ENCODE data around the gene ADARB1. TPM values are rescaled to one million over a fixed set of nuclear protein-coding genes. Genes with fewer than 3 reads are reported as not detected.

The ADARB1 gene
- total and polyA plus RNA-seq, 9 of the 15 experiments (the other 6 are each of a cell fraction or from before 2014, with no cell fraction given) = 6.7 to 16.0 (median 8.3) TPM

DNA sequence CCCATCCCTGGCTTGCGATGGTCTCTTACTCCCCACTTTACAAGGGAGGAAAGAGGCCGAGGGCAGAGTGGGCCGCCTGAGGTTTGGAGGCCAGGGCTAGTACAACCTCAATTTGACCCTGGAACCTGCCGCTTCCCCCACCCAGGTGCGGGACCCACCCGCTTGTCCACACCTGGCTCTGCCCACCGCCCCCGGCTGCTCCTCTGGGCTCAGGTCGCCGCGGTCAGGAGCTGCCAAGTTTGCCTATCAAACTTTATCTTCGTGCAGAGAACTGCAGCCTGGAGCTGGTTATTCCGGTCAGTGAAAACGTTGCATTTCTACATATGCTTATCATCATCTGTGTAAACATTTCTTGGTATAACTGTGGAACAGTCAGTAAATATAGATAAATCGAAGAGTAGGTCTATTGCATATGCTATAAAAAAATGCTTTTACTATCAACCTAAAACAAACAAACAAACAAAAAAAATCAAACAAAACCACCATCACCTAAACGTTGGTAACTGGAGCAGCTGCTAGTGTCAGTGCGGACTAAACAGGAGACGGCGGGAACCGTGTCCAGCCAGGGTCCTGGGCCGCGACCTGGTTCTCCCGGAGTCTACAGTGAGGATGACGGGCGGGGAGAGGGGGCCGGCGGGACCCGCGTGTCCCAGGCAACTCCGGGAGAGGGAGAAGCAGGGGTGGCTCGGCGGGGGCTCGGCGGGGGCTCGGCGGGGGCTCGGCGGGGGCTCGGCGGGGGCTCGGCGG, 906 bp upstream of the ADARB1 start (continued):
- TF ChIP-seq, protein P1, sequence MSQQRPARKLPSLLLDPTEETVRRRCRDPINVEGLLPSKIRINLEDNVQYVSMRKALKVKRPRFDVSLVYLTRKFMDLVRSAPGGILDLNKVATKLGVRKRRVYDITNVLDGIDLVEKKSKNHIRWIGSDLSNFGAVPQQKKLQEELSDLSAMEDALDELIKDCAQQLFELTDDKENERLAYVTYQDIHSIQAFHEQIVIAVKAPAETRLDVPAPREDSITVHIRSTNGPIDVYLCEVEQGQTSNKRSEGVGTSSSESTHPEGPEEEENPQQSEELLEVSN (IDR thresholded peaks at IDR 0.05; ENCODE audit: borderline replicate concordance in 1 of 2, extremely low read depth in 1 of 2, insufficient read depth in 1 of 2, insufficient read length in 1 of 2, low read depth in 1 of 2, low read length in 1 of 2, poor library complexity in 1 of 2, severe bottlenecking in 1 of 2) = peak in 1 of 2 experiments; percentile 32
- TF ChIP-seq ASH1L (IDR thresholded peaks at IDR 0.05; ENCODE audit: borderline replicate concordance, low read depth, partially characterized antibody) = peak; percentile 54
- TF ChIP-seq SMARCE1 (IDR thresholded peaks at IDR 0.05) = peak; percentile 82
- TF ChIP-seq FOXA3 (CRISPR knock-in tag; conservative IDR thresholded peaks at IDR 0.05 in 1 of 2, IDR thresholded peaks at IDR 0.05 in 1 of 2) = peak; percentile 81 to 87; a peak in 3 of 4 replicates
- TF ChIP-seq RNF2 (IDR thresholded peaks at IDR 0.05) = peak; percentile 97
- TF ChIP-seq, protein P2, sequence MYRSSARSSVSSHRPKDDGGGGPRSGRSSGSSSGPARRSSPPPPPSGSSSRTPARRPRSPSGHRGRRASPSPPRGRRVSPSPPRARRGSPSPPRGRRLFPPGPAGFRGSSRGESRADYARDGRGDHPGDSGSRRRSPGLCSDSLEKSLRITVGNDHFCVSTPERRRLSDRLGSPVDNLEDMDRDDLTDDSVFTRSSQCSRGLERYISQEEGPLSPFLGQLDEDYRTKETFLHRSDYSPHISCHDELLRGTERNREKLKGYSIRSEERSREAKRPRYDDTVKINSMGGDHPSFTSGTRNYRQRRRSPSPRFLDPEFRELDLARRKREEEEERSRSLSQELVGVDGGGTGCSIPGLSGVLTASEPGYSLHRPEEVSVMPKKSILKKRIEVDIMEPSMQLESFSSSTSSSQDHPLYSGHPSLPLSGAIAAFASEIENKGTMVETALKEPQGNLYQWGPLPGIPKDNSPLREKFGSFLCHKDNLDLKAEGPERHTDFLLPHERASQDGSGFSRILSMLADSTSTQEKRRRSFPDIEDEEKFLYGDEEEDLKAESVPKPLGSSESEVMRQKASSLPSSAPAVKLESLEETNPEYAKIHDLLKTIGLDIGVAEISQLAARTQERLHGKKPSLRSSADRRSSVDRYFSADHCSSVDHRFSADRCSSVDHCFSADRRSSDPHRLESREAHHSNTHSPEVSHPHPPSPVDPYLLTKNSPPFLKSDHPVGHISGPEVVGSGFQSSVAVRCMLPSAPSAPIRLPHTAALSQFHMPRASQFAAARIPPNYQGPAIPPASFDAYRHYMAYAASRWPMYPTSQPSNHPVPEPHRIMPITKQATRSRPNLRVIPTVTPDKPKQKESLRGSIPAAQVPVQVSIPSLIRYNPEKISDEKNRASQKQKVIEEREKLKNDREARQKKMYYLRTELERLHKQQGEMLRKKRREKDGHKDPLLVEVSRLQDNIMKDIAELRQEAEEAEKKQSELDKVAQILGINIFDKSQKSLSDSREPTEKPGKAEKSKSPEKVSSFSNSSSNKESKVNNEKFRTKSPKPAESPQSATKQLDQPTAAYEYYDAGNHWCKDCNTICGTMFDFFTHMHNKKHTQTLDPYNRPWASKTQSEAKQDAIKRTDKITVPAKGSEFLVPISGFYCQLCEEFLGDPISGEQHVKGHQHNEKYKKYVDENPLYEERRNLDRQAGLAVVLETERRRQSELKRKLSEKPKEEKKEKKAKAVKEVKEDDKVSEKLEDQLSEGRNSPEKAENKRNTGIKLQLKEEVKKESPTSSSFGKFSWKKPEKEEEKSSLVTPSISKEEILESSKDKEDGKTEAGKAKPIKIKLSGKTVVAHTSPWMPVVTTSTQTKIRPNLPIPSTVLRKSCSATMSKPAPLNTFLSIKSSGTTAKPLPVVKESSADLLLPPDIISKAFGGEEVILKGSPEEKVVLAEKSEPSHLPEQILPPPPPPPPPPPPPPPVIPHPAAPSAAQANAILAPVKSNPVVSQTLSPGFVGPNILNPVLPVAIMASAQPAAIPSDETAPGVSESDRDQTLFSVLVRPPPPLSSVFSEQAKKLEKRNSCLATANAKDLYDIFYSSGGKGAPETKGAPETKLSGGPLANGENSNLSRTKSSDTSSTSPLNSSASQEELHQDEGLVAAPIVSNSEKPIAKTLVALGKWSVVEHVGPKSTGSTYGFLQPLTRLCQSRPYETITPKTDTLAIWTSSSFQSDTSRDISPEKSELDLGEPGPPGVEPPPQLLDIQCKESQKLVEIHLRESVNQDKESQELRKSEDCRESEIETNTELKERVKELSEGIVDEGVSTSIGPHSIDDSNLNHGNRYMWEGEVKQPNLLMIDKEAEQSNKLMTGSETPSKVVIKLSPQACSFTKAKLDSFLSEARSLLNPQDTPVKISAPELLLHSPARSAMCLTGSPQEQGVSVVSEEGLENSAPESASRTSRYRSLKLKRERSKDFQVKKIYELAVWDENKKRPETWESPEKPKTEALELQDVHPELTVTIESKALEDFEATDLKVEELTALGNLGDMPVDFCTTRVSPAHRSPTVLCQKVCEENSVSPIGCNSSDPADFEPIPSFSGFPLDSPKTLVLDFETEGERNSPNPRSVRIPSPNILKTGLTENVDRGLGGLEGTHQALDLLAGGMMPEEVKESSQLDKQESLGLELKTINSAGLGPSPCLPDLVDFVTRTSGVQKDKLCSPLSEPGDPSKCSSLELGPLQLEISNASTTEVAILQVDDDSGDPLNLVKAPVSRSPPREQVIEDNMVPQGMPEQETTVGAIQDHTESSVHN (IDR thresholded peaks at IDR 0.05; ENCODE audit: borderline replicate concordance in 1 of 2, low read depth in 1 of 2) = peak in 1 of 2 experiments; percentile 92; a peak in 2 of 4 replicates
- TF ChIP-seq ZNF274 (IDR thresholded peaks at IDR 0.05; ENCODE audit: borderline replicate concordance, low read depth, low read length) = no peak
- peak; percentile 89 for TF ChIP-seq KDM5B (IDR thresholded peaks at IDR 0.05; ENCODE audit: insufficient replicate concordance, low read depth, low read length)
- TF ChIP-seq, protein P3, sequence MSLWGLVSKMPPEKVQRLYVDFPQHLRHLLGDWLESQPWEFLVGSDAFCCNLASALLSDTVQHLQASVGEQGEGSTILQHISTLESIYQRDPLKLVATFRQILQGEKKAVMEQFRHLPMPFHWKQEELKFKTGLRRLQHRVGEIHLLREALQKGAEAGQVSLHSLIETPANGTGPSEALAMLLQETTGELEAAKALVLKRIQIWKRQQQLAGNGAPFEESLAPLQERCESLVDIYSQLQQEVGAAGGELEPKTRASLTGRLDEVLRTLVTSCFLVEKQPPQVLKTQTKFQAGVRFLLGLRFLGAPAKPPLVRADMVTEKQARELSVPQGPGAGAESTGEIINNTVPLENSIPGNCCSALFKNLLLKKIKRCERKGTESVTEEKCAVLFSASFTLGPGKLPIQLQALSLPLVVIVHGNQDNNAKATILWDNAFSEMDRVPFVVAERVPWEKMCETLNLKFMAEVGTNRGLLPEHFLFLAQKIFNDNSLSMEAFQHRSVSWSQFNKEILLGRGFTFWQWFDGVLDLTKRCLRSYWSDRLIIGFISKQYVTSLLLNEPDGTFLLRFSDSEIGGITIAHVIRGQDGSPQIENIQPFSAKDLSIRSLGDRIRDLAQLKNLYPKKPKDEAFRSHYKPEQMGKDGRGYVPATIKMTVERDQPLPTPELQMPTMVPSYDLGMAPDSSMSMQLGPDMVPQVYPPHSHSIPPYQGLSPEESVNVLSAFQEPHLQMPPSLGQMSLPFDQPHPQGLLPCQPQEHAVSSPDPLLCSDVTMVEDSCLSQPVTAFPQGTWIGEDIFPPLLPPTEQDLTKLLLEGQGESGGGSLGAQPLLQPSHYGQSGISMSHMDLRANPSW (CRISPR knock-in tag; IDR thresholded peaks at IDR 0.05) = peak; percentile 77; the same call in 1 of the 2 replicates
- TF ChIP-seq, protein P4, sequence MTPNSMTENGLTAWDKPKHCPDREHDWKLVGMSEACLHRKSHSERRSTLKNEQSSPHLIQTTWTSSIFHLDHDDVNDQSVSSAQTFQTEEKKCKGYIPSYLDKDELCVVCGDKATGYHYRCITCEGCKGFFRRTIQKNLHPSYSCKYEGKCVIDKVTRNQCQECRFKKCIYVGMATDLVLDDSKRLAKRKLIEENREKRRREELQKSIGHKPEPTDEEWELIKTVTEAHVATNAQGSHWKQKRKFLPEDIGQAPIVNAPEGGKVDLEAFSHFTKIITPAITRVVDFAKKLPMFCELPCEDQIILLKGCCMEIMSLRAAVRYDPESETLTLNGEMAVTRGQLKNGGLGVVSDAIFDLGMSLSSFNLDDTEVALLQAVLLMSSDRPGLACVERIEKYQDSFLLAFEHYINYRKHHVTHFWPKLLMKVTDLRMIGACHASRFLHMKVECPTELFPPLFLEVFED (CRISPR knock-in tag; conservative IDR thresholded peaks at IDR 0.05) = peak; percentile 83
- peak; percentile 49; the same call in 1 of the 2 replicates for TF ChIP-seq KLF16 (IDR thresholded peaks at IDR 0.05)

Data from K562 (cell line).